ENCODE data around the gene ADARB2.

Gene ADARB2

DNA sequence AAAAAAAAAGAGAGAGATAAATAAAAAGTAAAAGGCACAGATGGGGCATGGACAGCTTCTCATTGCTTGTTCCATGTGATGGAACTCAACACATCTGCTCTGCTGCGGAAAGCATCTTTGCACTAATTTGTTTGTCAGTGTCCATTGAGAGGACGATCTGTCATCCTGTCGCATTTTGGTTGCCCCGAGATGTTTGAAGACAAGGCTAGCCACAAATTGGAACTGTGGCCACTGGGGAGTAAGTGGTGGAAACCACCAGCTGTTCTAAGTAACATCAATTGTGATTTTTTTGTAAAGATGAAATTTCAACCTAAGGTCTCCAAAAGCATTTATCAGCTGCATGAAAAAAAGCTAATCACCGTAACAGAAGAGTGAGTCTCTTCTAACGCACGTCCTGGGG lies 312.7 kb downstream of the ADARB2 start:
- Histone ChIP-seq H3K27me3 (peaks cover 54% of the 10 kb centered on the region), H3K9me3 (no peaks in the 10 kb centered on the region), H3K4me3 (ENCODE audit: low read depth in 1 of 2, low read length in 1 of 2) (no peak overlapping the region), H3K4me1 (ENCODE audit: control insufficient read depth in 1 of 2, insufficient read depth in 1 of 2, low read depth in 1 of 2, low read length in 1 of 2) (no peaks in the 10 kb centered on the region), H3K36me3 (no peaks in the 10 kb centered on the region), H3K27ac (no peak overlapping the region)
- no peak for TF ChIP-seq CTCF (IDR thresholded peaks at IDR 0.05)

- Histone ChIP-seq H3K4me1 (ENCODE audit: control insufficient read depth in 1 of 2, insufficient read depth in 1 of 2, low read depth in 1 of 2, low read length in 1 of 2) (no peaks in the 10 kb centered on the region), H3K4me3 (ENCODE audit: low read depth in 1 of 2, low read length in 1 of 2) (no peak overlapping the region), H3K27me3 (peaks cover 59% of the 10 kb centered on the region), H3K27ac (no peak overlapping the region), H3K9me3 (no peaks in the 10 kb centered on the region), H3K36me3 (no peaks in the 10 kb centered on the region)
- no peak for TF ChIP-seq CTCF (IDR thresholded peaks at IDR 0.05)
These were observed 313.6 kb downstream of the ADARB2 start for GRCh38 chr10:1423676-1424253.

DNA sequence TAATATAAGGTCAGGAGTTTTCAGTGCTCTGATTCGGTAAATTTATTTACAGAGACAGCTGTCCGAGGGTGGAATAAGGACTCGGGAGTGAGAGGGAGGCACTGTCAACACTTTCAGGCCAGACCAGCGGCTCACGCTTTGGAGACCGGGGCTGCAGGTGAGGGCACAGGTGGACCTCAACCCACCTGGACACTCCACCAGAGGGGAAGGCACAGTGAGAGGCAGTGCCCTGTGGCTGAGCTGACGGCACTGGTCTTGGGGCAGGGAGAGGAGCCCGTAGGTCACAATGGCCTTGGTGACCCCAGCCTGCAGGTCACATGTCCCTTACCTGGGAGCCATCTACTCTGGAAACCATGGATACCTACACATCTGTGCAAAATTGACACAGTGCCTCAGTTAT lies 315.1 kb downstream of the ADARB2 start:
- no peak for TF ChIP-seq CTCF (IDR thresholded peaks at IDR 0.05)
- Histone ChIP-seq H3K27me3 (peaks cover 56% of the 10 kb centered on the region), H3K4me1 (ENCODE audit: control insufficient read depth in 1 of 2, insufficient read depth in 1 of 2, low read depth in 1 of 2, low read length in 1 of 2) (no peaks in the 10 kb centered on the region), H3K9me3 (no peaks in the 10 kb centered on the region), H3K4me3 (ENCODE audit: low read depth in 1 of 2, low read length in 1 of 2) (no peak overlapping the region), H3K27ac (no peak overlapping the region), H3K36me3 (no peaks in the 10 kb centered on the region)

GRCh38 chr10:1420661-1421362 lies 316.5 kb downstream of the ADARB2 start:
- TF ChIP-seq CTCF (IDR thresholded peaks at IDR 0.05) = no peak
- H3K27ac ChIP-seq = no peak overlapping the region
- H3K36me3 ChIP-seq = no peaks in the 10 kb centered on the region
- H3K4me1 ChIP-seq (ENCODE audit: control insufficient read depth in 1 of 2, insufficient read depth in 1 of 2, low read depth in 1 of 2, low read length in 1 of 2) = no peaks in the 10 kb centered on the region
- peaks cover 41% of the 10 kb centered on the region for H3K27me3 ChIP-seq
- no peak overlapping the region for H3K4me3 ChIP-seq (ENCODE audit: low read depth in 1 of 2, low read length in 1 of 2)
- no peaks in the 10 kb centered on the region for H3K9me3 ChIP-seq

DNA sequence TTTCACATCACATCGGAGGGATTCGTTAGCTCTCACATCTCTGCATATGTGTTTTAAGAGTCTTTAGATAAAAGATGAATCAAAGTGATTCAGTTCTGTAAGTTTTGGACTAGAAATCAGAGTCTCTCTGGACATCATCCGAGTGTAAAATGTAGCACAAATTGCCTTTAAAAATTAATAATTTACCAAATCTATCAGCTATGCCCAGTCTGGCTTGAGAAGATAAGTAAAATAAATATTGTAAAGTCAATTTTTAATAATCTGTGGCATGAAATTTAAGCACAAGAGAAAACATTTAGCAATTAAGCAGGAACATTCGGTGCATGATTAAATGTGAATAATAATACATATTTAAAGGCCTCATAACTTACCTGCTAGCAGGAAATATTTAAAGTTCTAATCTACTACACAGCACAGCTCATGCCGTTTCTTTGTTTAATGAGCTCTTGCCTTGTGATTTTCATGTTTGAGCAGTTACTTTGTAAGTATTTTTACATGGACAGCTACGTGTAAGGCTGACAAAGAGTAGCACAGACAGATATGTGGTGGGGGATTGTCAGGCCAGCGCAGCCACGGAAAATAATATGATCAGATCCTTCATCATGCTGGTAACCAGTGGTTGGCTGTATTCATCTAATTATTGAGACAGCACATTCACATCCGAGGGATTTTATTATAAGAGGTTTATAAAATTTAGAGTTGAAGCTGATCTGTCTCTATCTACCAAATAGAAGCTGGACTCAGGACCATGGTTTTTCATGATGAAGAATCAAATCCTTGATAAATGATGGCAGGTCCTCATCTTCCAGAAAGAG lies 317.3 kb downstream of the ADARB2 start:
- H3K36me3 ChIP-seq = no peaks in the 10 kb centered on the region
- no peaks in the 10 kb centered on the region for H3K9me3 ChIP-seq
- no peak overlapping the region for H3K4me3 ChIP-seq (ENCODE audit: low read depth in 1 of 2, low read length in 1 of 2)
- H3K27me3 ChIP-seq = peaks cover 33% of the 10 kb centered on the region
- no peak overlapping the region for H3K27ac ChIP-seq
- H3K4me1 ChIP-seq (ENCODE audit: control insufficient read depth in 1 of 2, insufficient read depth in 1 of 2, low read depth in 1 of 2, low read length in 1 of 2) = no peaks in the 10 kb centered on the region
- no peak for TF ChIP-seq CTCF (IDR thresholded peaks at IDR 0.05)
